ENCODE results near the gene ODF4.

The ODF4 gene

DNA sequence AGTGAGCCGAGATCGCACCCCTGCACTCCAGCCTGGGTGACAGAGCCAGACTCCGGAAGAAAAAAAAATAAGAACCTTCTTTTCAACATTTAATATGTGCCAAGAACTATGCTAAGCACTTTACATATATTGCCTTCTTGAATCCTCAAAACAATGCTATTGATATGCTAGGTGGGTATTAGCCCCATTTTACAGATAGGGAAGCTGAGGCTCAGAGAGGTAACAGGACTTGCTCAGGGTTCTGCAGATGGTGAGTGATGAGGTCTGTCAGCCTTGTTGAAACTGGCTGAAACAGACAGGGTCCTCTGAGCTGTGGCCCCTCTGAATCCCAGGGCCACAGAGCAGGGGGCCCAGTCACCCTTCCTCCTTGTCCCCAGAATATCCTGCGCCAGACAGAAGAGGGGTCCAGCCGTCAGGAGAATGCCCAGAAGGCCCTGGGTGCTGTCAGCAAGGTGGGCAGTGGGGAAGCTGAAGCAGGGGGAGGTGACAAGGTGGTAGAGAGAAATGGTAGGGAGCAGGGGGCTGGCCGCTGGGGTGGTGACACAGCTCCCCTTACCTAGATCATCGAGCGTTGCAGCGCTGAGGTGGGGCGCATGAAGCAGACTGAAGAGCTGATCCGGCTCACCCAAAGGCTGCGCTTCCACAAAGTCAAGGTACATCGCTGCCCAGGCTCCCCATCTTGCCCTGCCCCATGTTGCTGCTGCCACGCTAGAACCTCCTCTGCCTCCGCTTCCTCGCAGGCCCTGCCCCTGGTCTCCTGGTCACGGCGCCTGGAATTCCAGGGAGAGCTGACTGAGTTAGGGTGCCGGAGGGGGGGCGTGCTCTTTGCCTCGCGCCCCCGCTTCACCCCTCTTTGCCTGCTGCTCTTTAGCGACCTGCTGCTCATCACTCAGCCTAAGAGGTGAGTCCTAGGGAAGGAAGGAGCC lies 21.4 kb upstream of the ODF4 start:
- no peak overlapping the region for H3K4me3 ChIP-seq (ENCODE audit: low read depth, low read length)
- ChIA-PET CTCF (interaction anchor here (1.0 to 1.4 kb wide), 2 partner anchors 17 to 92 kb away, joined by 3 to 8 read pairs; no protein-coding TSS in a partner anchor), POLR2A (no interaction called here)
- H3K9me3 ChIP-seq (ENCODE audit: control insufficient read depth, insufficient read depth, low read depth, low read length), result no peaks in the 10 kb centered on the region
- H3K4me1 ChIP-seq (ENCODE audit: control insufficient read depth, insufficient read depth, low read length), result no peaks in the 10 kb centered on the region
- no peaks in the 10 kb centered on the region for H3K36me3 ChIP-seq (ENCODE audit: control insufficient read depth in 2 of 2, insufficient read depth in 1 of 2, low read length in 2 of 2)
- H3K27ac ChIP-seq (ENCODE audit: extremely low read depth, low read depth, low read length), result no peak overlapping the region
- TF ChIP-seq ZBTB17 (tag by site-specific recombination; IDR thresholded peaks at IDR 0.05), result no peak
- TF ChIP-seq, protein P1, sequence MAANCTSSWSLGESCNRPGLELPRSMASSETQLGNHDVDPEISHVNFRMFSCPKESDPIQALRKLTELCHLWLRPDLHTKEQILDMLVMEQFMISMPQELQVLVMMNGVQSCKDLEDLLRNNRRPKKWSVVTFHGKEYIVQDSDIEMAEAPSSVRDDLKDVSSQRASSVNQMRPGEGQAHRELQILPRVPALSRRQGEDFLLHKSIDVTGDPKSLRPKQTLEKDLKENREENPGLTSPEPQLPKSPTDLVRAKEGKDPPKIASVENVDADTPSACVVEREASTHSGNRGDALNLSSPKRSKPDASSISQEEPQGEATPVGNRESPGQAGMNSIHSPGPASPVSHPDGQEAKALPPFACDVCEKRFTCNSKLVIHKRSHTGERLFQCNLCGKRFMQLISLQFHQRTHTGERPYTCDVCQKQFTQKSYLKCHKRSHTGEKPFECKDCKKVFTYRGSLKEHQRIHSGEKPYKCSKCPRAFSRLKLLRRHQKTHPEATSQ (tag by site-specific recombination; IDR thresholded peaks at IDR 0.05), result no peak

DNA sequence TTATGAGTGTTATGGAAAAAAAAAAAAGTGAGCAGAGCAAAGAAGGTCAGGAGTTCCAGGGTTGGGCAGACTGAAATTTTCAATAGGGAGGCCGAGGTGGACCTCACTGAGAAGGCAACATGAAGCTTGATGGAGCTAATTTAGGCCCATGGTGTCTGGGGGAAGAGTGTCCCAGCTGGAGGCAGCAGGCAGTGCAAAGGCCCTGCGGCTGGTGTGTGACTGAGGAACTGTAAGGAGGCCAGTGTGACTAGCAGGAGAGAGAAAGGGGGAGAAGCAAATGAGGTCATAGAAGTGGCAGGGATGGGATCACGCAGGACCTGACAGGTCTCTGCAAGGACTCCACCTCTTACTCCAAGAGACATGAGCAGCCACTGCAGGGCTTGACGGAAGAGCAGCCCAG lies 19.4 kb upstream of the ODF4 start:
- Histone ChIP-seq H3K27ac (ENCODE audit: extremely low read depth, low read depth, low read length) (no peak overlapping the region), H3K36me3 (ENCODE audit: control insufficient read depth in 2 of 2, insufficient read depth in 1 of 2, low read length in 2 of 2) (no peaks in the 10 kb centered on the region), H3K9me3 (ENCODE audit: control insufficient read depth, insufficient read depth, low read depth, low read length) (no peaks in the 10 kb centered on the region), H3K4me1 (ENCODE audit: control insufficient read depth, insufficient read depth, low read length) (no peaks in the 10 kb centered on the region), H3K4me3 (ENCODE audit: low read depth, low read length) (no peak overlapping the region)
- ChIA-PET CTCF (interaction anchor here (0.6 kb wide), 2 partner anchors 89 to 246 kb away, joined by 3 read pairs; no protein-coding TSS in a partner anchor), POLR2A (no interaction called here)
- TF ChIP-seq ZNF623 (tag by site-specific recombination; IDR thresholded peaks at IDR 0.05), result peak; percentile 99
- TF ChIP-seq, protein P2, sequence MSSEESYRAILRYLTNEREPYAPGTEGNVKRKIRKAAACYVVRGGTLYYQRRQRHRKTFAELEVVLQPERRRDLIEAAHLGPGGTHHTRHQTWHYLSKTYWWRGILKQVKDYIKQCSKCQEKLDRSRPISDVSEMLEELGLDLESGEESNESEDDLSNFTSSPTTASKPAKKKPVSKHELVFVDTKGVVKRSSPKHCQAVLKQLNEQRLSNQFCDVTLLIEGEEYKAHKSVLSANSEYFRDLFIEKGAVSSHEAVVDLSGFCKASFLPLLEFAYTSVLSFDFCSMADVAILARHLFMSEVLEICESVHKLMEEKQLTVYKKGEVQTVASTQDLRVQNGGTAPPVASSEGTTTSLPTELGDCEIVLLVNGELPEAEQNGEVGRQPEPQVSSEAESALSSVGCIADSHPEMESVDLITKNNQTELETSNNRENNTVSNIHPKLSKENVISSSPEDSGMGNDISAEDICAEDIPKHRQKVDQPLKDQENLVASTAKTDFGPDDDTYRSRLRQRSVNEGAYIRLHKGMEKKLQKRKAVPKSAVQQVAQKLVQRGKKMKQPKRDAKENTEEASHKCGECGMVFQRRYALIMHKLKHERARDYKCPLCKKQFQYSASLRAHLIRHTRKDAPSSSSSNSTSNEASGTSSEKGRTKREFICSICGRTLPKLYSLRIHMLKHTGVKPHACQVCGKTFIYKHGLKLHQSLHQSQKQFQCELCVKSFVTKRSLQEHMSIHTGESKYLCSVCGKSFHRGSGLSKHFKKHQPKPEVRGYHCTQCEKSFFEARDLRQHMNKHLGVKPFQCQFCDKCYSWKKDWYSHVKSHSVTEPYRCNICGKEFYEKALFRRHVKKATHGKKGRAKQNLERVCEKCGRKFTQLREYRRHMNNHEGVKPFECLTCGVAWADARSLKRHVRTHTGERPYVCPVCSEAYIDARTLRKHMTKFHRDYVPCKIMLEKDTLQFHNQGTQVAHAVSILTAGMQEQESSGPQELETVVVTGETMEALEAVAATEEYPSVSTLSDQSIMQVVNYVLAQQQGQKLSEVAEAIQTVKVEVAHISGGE (tag by site-specific recombination; conservative IDR thresholded peaks at IDR 0.05; ENCODE audit: low read depth), result no peak
- TF ChIP-seq ZNF335 (tag by site-specific recombination; conservative IDR thresholded peaks at IDR 0.05), result no peak
- no peak for TF ChIP-seq YY1 (tag by site-specific recombination; IDR thresholded peaks at IDR 0.05)
- TF ChIP-seq ZNF341 (tag by site-specific recombination; IDR thresholded peaks at IDR 0.05; ENCODE audit: low read depth), result no peak
- no peak for TF ChIP-seq ZNF211 (tag by site-specific recombination; IDR thresholded peaks at IDR 0.05; ENCODE audit: low read depth)
- TF ChIP-seq ZBTB26 (tag by site-specific recombination; optimal IDR thresholded peaks at IDR 0.05), result no peak
- TF ChIP-seq ZNF416 (tag by site-specific recombination; IDR thresholded peaks at IDR 0.05), result no peak

GRCh38 chr17:8320990-8321389 lies 18.6 kb upstream of the ODF4 start:
- H3K4me3 ChIP-seq (ENCODE audit: low read depth, low read length), result no peak overlapping the region
- ChIA-PET CTCF (interaction anchor here (0.6 kb wide), 2 partner anchors 88 to 246 kb away, joined by 3 read pairs; no protein-coding TSS in a partner anchor), POLR2A (interaction anchor here (0.6 kb wide), 1 partner anchor 8 kb away, joined by 10 read pairs; no protein-coding TSS in a partner anchor)
- no peaks in the 10 kb centered on the region for H3K36me3 ChIP-seq (ENCODE audit: control insufficient read depth in 2 of 2, insufficient read depth in 1 of 2, low read length in 2 of 2)
- no peaks in the 10 kb centered on the region for H3K9me3 ChIP-seq (ENCODE audit: control insufficient read depth, insufficient read depth, low read depth, low read length)
- H3K27ac ChIP-seq (ENCODE audit: extremely low read depth, low read depth, low read length), result no peak overlapping the region
- H3K4me1 ChIP-seq (ENCODE audit: control insufficient read depth, insufficient read depth, low read length), result no peaks in the 10 kb centered on the region
- TF ChIP-seq ZNF2 (tag by site-specific recombination; IDR thresholded peaks at IDR 0.05) (no peak), SP2 (tag by site-specific recombination; IDR thresholded peaks at IDR 0.05) (peak; percentile 57)

Data from HEK293 (cell line).